ENCODE data around the gene LYAR.

DNA sequence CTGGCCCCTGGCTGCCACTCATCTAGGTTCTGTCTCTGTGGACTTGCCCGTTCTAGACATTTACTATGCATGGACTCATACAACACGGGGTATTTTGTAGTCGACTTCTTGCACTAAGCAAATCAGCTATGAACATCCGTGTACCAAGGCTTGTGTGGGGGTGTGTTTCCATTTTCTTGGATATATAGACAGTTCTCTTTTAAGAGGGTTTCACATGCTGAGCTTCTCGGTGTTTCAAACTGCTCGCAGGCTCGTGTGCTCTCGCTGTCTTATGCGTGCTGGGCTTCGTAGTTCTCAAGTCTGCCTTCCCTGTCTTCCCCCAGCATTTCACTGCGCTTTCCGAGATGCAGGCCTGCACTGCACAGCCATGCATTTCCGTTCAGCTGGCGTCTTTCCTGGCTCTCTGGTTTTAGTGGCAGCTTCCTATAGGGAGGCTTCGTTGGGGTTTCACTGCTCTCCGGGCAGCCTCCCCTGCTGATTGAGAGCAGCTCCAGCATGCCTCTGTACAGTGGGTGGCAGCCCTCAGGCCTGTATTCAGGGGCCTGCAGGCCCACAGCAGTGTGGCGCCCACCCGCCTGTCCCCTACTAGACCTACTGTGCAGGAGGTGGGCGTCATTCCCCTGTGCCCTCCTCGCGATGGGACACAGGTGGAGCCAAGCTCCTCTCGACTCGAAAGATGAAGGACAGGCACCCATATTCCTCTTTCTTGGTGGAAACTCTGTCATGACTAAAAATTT lies 27.7 kb upstream of the LYAR start:
- TF ChIP-seq, protein P1, sequence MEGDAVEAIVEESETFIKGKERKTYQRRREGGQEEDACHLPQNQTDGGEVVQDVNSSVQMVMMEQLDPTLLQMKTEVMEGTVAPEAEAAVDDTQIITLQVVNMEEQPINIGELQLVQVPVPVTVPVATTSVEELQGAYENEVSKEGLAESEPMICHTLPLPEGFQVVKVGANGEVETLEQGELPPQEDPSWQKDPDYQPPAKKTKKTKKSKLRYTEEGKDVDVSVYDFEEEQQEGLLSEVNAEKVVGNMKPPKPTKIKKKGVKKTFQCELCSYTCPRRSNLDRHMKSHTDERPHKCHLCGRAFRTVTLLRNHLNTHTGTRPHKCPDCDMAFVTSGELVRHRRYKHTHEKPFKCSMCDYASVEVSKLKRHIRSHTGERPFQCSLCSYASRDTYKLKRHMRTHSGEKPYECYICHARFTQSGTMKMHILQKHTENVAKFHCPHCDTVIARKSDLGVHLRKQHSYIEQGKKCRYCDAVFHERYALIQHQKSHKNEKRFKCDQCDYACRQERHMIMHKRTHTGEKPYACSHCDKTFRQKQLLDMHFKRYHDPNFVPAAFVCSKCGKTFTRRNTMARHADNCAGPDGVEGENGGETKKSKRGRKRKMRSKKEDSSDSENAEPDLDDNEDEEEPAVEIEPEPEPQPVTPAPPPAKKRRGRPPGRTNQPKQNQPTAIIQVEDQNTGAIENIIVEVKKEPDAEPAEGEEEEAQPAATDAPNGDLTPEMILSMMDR (IDR thresholded peaks at IDR 0.05 in 4 of 5, conservative IDR thresholded peaks at IDR 0.05 in 1 of 5): no peak
- no peak for TF ChIP-seq POLR2A (IDR thresholded peaks at IDR 0.05)

All from gastrocnemius medialis (tissue), 4 donors.